IMR-90 (cell line): ENCODE data around the gene POLR2J2. TPM values are rescaled to one million over a fixed set of nuclear protein-coding genes. Genes with fewer than 3 reads are reported as not detected.
"Not testable (repeated sequence)": the region's sequence is repeated elsewhere in the genome, so short reads cannot be mapped to it uniquely, and the experiment has no call there.

Experiments used
- ATAC-seq: fragments of 200-7000 bp; cut with Tn5 transposase; 2 replicates; pipeline ENCODE4 v1.9.1; 2020; ENCODE audit warnings: low read depth, mild to moderate bottlenecking, moderate library complexity
- BruUV-seq: library from RNA; stranded (reverse); fragments of 400-500 nt; replicated peaks from 2 replicates; lab custom pipeline; 2021; lab: Mats Ljungman, UMichigan
- CTCF ChIA-PET: fragments of 300-600 bp; formaldehyde crosslinking; extraction: SDS; loops from one replicate; lab custom pipeline; 2021; ENCODE audit warnings: antibody characterized with exemption; lab: Yijun Ruan, JAX
- POLR2A ChIA-PET: fragments of 300-600 bp; sonication (Branson Sonifier 250); formaldehyde crosslinking; loops from one replicate; lab custom pipeline; 2022; ENCODE audit warnings: antibody characterized with exemption; ENCODE audit not compliant: unreplicated experiment; lab: Charles Lee
- DNase-seq: peaks from one replicate; pipeline ENCODE4 v3.0.0; 2013
- H2AFZ ChIP-seq: replicated peaks from 2 replicates; pipeline ENCODE3; 2013; ENCODE audit warnings: low read length, mild to moderate bottlenecking; ENCODE audit not compliant: poor library complexity
- H2AK5ac ChIP-seq: 2 replicates; pipeline ENCODE4 v1.6.1; 2013; ENCODE audit warnings: low read depth, low read length, inconsistent platforms
- H2AK9ac ChIP-seq: replicated peaks from 2 replicates; pipeline ENCODE3; 2013; ENCODE audit warnings: mild to moderate bottlenecking, low read depth, low read length, moderate library complexity; ENCODE audit not compliant: poor library complexity
- H2BK120ac ChIP-seq: 2 replicates; pipeline ENCODE4 v1.6.1; 2013; ENCODE audit warnings: low read depth, low read length, inconsistent platforms
- H2BK15ac ChIP-seq: 3 replicates; pipeline ENCODE4 v1.6.1; 2013; ENCODE audit warnings: low read depth, low read length, inconsistent platforms
- H2BK20ac ChIP-seq: 2 replicates; pipeline ENCODE4 v1.6.1; 2013; ENCODE audit warnings: low read depth, mild to moderate bottlenecking, inconsistent platforms, low read length, moderate library complexity
- H2BK5ac ChIP-seq: 2 replicates; pipeline ENCODE4 v1.6.1; 2013; ENCODE audit warnings: mild to moderate bottlenecking, low read depth, low read length, inconsistent platforms; ENCODE audit not compliant: poor library complexity, severe bottlenecking
- H3K14ac ChIP-seq: replicated peaks from 2 replicates; pipeline ENCODE4 v1.6.1; 2013; ENCODE audit warnings: low read depth, low read length, inconsistent platforms
- H3K18ac ChIP-seq: 2 replicates; pipeline ENCODE4 v1.6.1; 2013; ENCODE audit warnings: low read depth, low read length, control low read depth
- H3K23ac ChIP-seq: 2 replicates; pipeline ENCODE4 v1.6.1; 2013; ENCODE audit warnings: low read depth, low read length, inconsistent platforms
- H3K27ac ChIP-seq: 2 replicates; pipeline ENCODE4 v1.5.1; 2013; ENCODE audit warnings: mild to moderate bottlenecking, control low read depth, low read length; ENCODE audit not compliant: insufficient read depth
- H3K27me3 ChIP-seq: 2 replicates; pipeline ENCODE4 v1.6.1; 2013; ENCODE audit warnings: low read length; ENCODE audit not compliant: control insufficient read depth, insufficient read depth
- H3K36me3 ChIP-seq: 2 replicates; pipeline ENCODE4 v1.6.1; 2013; ENCODE audit warnings: low read length, mixed read lengths; ENCODE audit not compliant: control insufficient read depth, insufficient read depth
- H3K4ac ChIP-seq: 2 replicates; pipeline ENCODE4 v1.6.1; 2013; ENCODE audit warnings: low read depth, low read length, inconsistent platforms
- H3K4me1 ChIP-seq: 2 replicates; pipeline ENCODE4 v1.6.1; 2013; ENCODE audit warnings: low read length, mixed read lengths; ENCODE audit not compliant: control insufficient read depth, insufficient read depth
- H3K4me2 ChIP-seq: 2 replicates; pipeline ENCODE4 v1.6.1; 2013; ENCODE audit warnings: low read depth, mild to moderate bottlenecking, control low read depth, low read length, moderate library complexity
- H3K4me3 ChIP-seq: 2 replicates; pipeline ENCODE4 v1.5.1; 2013; ENCODE audit warnings: low read depth, mild to moderate bottlenecking, control low read depth, low read length, moderate library complexity; ENCODE audit not compliant: insufficient read depth
- H3K56ac ChIP-seq: 2 replicates; pipeline ENCODE4 v1.6.1; 2013; ENCODE audit warnings: low read length, inconsistent platforms; ENCODE audit not compliant: insufficient read depth; ENCODE audit errors: extremely low read depth
- H3K79me1 ChIP-seq, 2 experiments: 2 replicates each; pipeline ENCODE4 v1.6.1; 2013; ENCODE audit warnings: low read length in 2 of 2, inconsistent platforms in 1 of 2, low read depth in 1 of 2
- H3K9ac ChIP-seq: 2 replicates; pipeline ENCODE4 v1.6.1; 2013; ENCODE audit warnings: low read depth, low read length, control low read depth
- H3K9me1 ChIP-seq: 2 replicates; pipeline ENCODE4 v1.6.1; 2013; ENCODE audit warnings: low read length, inconsistent platforms; ENCODE audit not compliant: insufficient read depth
- H3K9me3 ChIP-seq: 2 replicates; pipeline ENCODE4 v1.6.1; 2013; ENCODE audit warnings: low read length; ENCODE audit not compliant: control insufficient read depth, insufficient read depth
- H4K20me1 ChIP-seq: 2 replicates; pipeline ENCODE4 v1.6.1; 2013; ENCODE audit warnings: low read length, inconsistent platforms; ENCODE audit not compliant: insufficient read depth
- H4K5ac ChIP-seq: 2 replicates; pipeline ENCODE4 v1.6.1; 2013; ENCODE audit warnings: mild to moderate bottlenecking, low read depth, low read length, control low read depth
- H4K8ac ChIP-seq, 2 experiments: 2 replicates each; pipeline ENCODE4 v1.6.1; 2013; ENCODE audit warnings: low read depth in 2 of 2, low read length in 2 of 2, control low read depth in 1 of 2, inconsistent platforms in 1 of 2
- H4K91ac ChIP-seq: 2 replicates; pipeline ENCODE4 v1.6.1; 2013; ENCODE audit warnings: low read depth, low read length, inconsistent platforms; ENCODE audit not compliant: insufficient read depth
- WGBS, 2 experiments: methylation state at CpG; one replicate each; pipeline versions ENCODE4 v1.1.5 to v1.1.7; 2013; ENCODE audit warnings: missing lambda C conversion rate in 2 of 2; ENCODE audit not compliant: insufficient read length in 1 of 2; ENCODE audit errors: extremely low coverage in 2 of 2; 5-methylcytosine and 5-hydroxymethylcytosine counted together
- dilution Hi-C: fragments of 300-500 bp; cut with HindIII; formaldehyde crosslinking; loops from one replicate; pipeline ENCODE4 v1.14.3; 2018; ENCODE audit warnings: low sequenced_read_pairs; ENCODE audit not compliant: unreplicated experiment
- in situ Hi-C: fragments of 300-500 bp; cut with MboI; formaldehyde crosslinking; loops from 3 replicates; pipeline ENCODE4 v1.14.3; 2019; ENCODE audit warnings: low sequenced_read_pairs, inconsistent platforms, mixed read lengths
- intact Hi-C: fragments of 100-400 bp; cut with micrococcal nuclease; formaldehyde crosslinking; loops from 2 replicates; pipeline ENCODE4 v1.10.0; 2022
- polyA plus RNA-seq, 3 experiments: library from polyadenylated mRNA; depleted of rRNA; stranded (reverse); fragments of >200 nt; gene quantifications; 2 replicates each; pipeline ENCODE4 v1.2.3, GENCODE V29; 2012; ENCODE audit warnings: low replicate concordance in 1 of 3
- total RNA-seq: library from RNA; depleted of rRNA; stranded (reverse); fragments of >200 nt; gene quantifications from 2 replicates; pipeline ENCODE4 v1.2.3, GENCODE V29; 2012

The POLR2J2 gene
- total and polyA plus RNA-seq, 2 of the 4 experiments (the other 2 are of a cell fraction): 1.3 to 1.6 TPM

DNA sequence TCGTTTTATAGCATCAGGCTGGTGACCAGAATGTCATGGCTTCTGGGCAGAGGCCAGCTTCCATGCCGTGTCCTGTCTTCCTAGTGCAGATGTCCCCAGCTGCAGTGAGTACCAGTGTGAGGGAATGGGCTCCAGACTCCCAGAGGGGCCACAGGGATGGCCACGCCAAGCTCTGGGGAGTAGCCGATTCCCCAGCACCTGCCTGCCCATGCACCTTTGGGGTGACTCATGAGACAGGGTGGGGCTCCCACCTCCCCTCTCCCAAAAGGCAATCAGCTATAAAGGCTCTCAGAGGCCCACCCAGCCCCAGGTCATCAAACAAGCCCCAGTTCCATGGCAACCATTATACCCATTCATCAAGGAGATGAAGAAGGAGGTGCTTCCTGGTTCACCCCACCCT is 21.5 kb downstream of the POLR2J2 start, which contains the start of gene SPDYE2B:
SPDYE2B (plus strand) TSS at position 396 of the 400 bp plus-strand sequence. CDS start 2,030 bp downstream, outside the sequence.
- POLR2A ChIA-PET, H3K4me2 ChIP-seq, ATAC-seq, H3K79me1 ChIP-seq, H3K27me3 ChIP-seq, H3K14ac ChIP-seq, H4K5ac ChIP-seq, H3K4me3 ChIP-seq, H3K23ac ChIP-seq, H4K8ac ChIP-seq, H2AK5ac ChIP-seq, H2BK15ac ChIP-seq, H2AK9ac ChIP-seq, H3K56ac ChIP-seq, H3K18ac ChIP-seq, intact Hi-C loops, H2BK5ac ChIP-seq, H4K20me1 ChIP-seq, H3K9me1 ChIP-seq, H2AFZ ChIP-seq, H4K91ac ChIP-seq, H3K4me1 ChIP-seq, H3K9ac ChIP-seq, H2BK20ac ChIP-seq, H2BK120ac ChIP-seq, DNase-seq, in situ Hi-C loops, dilution Hi-C loops, H3K4ac ChIP-seq, H3K9me3 ChIP-seq, BruUV-seq, H3K36me3 ChIP-seq, H3K27ac ChIP-seq, CTCF ChIA-PET: not testable (repeated sequence)
- WGBS, 2 experiments: no CpG with 5 or more reads among the region's 4 CpGs

DNA sequence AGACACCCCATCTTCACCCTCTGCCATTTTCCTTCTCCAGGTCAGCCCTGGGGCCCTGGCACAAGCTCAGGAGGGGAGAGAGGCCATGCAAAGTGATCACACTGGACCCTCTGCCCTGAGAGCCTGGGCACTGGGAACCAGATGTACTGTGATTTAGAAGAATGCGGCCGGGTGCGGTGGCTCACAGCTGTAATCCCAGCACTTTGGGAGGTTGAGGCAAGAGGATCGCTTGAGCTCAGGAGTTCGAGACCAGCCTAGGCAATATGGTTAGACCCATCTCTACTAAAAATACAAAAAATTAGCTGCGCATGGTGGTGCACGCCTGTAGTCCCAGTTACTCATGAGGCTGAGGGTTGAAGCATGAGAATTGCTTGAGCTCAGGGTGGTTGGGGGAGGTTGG is 23.6 kb downstream of the POLR2J2 start:
- H2AK5ac ChIP-seq, H3K4me1 ChIP-seq, H3K14ac ChIP-seq, H3K27ac ChIP-seq, H3K18ac ChIP-seq, H2BK20ac ChIP-seq, H3K9ac ChIP-seq, H2BK15ac ChIP-seq, H3K27me3 ChIP-seq, H3K4me2 ChIP-seq, H2AK9ac ChIP-seq, H3K56ac ChIP-seq, H4K8ac ChIP-seq, H3K36me3 ChIP-seq, CTCF ChIA-PET, H3K9me3 ChIP-seq, H4K5ac ChIP-seq, in situ Hi-C loops, H2AFZ ChIP-seq, dilution Hi-C loops, DNase-seq, H4K20me1 ChIP-seq, POLR2A ChIA-PET, H3K79me1 ChIP-seq, H2BK5ac ChIP-seq, H4K91ac ChIP-seq, intact Hi-C loops, ATAC-seq, BruUV-seq, H3K4ac ChIP-seq, H2BK120ac ChIP-seq, H3K4me3 ChIP-seq, H3K9me1 ChIP-seq, H3K23ac ChIP-seq: not testable (repeated sequence)
- WGBS, 2 experiments: no CpG with 5 or more reads among the region's 7 CpGs
